SK-N-SH treated with all-trans-retinoic acid at 6 μM for 48 hours (cell line): ENCODE measurements around the gene PTPRT.

Experiments
- ATAC-seq: fragments of 200-7000 bp; cut with Tn5 transposase; 3 replicates; pipeline ENCODE4 v1.9.1; 2020; ENCODE audit warnings: mild to moderate bottlenecking, moderate library complexity
- ARNTL ChIP-seq: fragments of 450-650 bp; formaldehyde crosslinking; IDR thresholded peaks from 2 replicates; pipeline ENCODE4 v1.5.0; 2020; ENCODE audit warnings: low read depth, mild to moderate bottlenecking, moderate library complexity, borderline replicate concordance
- BACH2 ChIP-seq: fragments of 250-450 bp; sonication (Bioruptor Pico); IDR thresholded peaks from 2 replicates; pipeline ENCODE4 v1.9.0; 2021; ENCODE audit warnings: mild to moderate bottlenecking, borderline replicate concordance
- CSDC2 ChIP-seq: fragments of 250-450 bp; sonication (Bioruptor Pico); IDR thresholded peaks from 2 replicates; pipeline ENCODE4 v1.5.0; 2020; ENCODE audit warnings: mild to moderate bottlenecking, moderate library complexity
- ESRRG ChIP-seq: fragments of 250-450 bp; sonication (Bioruptor Pico); IDR thresholded peaks from 2 replicates; pipeline ENCODE4 v1.6.1; 2021; ENCODE audit warnings: mild to moderate bottlenecking
- GLIS3 ChIP-seq: fragments of 250-450 bp; sonication (Bioruptor Pico); IDR thresholded peaks from 2 replicates; pipeline ENCODE4 v1.5.0; 2020; ENCODE audit warnings: mild to moderate bottlenecking, moderate library complexity
- ISL1 ChIP-seq: fragments of 250-450 bp; sonication (Bioruptor Pico); IDR thresholded peaks from 2 replicates; pipeline ENCODE4 v2.1.2; 2022; ENCODE audit warnings: mild to moderate bottlenecking, moderate library complexity
- OSR1 ChIP-seq: fragments of 250-450 bp; sonication (Bioruptor Pico); IDR thresholded peaks from 2 replicates; pipeline ENCODE4 v1.8.0; 2022; ENCODE audit warnings: moderate library complexity, mild to moderate bottlenecking, inconsistent platforms
- PPARA ChIP-seq: fragments of 250-450 bp; sonication (Bioruptor Pico); IDR thresholded peaks from 2 replicates; pipeline ENCODE4 v1.5.0; 2020; ENCODE audit warnings: mild to moderate bottlenecking, borderline replicate concordance
- RARB ChIP-seq: fragments of 250-450 bp; sonication (Bioruptor Pico); IDR thresholded peaks from 2 replicates; pipeline ENCODE4 v1.8.0; 2021; ENCODE audit warnings: mild to moderate bottlenecking, moderate library complexity
- SNAI2 ChIP-seq: fragments of 250-450 bp; sonication (Bioruptor Pico); IDR thresholded peaks from 2 replicates; pipeline ENCODE4 v1.5.0; 2020; ENCODE audit warnings: mild to moderate bottlenecking, moderate library complexity
- TCF4 ChIP-seq: fragments of 250-450 bp; sonication (Bioruptor Pico); IDR thresholded peaks from 2 replicates; pipeline ENCODE4 v1.8.0; 2021; ENCODE audit warnings: mild to moderate bottlenecking, moderate library complexity, borderline replicate concordance
- TOX ChIP-seq: fragments of 250-450 bp; sonication (Bioruptor Pico); IDR thresholded peaks from 2 replicates; pipeline ENCODE4 v1.8.0; 2021; ENCODE audit warnings: mild to moderate bottlenecking, moderate library complexity, borderline replicate concordance
- ZC3H10 ChIP-seq: fragments of 250-450 bp; sonication (Bioruptor Pico); IDR thresholded peaks from 2 replicates; pipeline ENCODE4 v1.5.1; 2021; ENCODE audit warnings: mild to moderate bottlenecking, moderate library complexity
- ZFP3 ChIP-seq: fragments of 250-450 bp; sonication (Bioruptor Pico); IDR thresholded peaks from 2 replicates; pipeline ENCODE4 v1.5.0; 2020; ENCODE audit warnings: mild to moderate bottlenecking, moderate library complexity
- ZNF565 ChIP-seq: fragments of 450-650 bp; formaldehyde crosslinking; conservative IDR thresholded peaks from 2 replicates; pipeline ENCODE4 v1.5.0; 2020; ENCODE audit warnings: low read depth, mild to moderate bottlenecking, moderate library complexity
- ZNF70 ChIP-seq: fragments of 450-650 bp; formaldehyde crosslinking; IDR thresholded peaks from 2 replicates; pipeline ENCODE4 v1.5.0; 2020; ENCODE audit warnings: mild to moderate bottlenecking, moderate library complexity
- ZNF8 ChIP-seq: fragments of 450-650 bp; formaldehyde crosslinking; IDR thresholded peaks from 2 replicates; pipeline ENCODE4 v1.5.0; 2020; ENCODE audit warnings: mild to moderate bottlenecking, moderate library complexity
- TF ChIP-seq, protein P1 (sequence below): fragments of 250-450 bp; sonication (Bioruptor Pico); IDR thresholded peaks from 2 replicates; pipeline ENCODE4 v1.5.0; 2020; ENCODE audit warnings: mild to moderate bottlenecking, moderate library complexity
- TF ChIP-seq, protein P2 (sequence below): fragments of 250-450 bp; sonication (Bioruptor Pico); IDR thresholded peaks from 2 replicates; pipeline ENCODE4 v1.5.1; 2020; ENCODE audit warnings: low read depth, mild to moderate bottlenecking, moderate library complexity
- TF ChIP-seq, protein P3 (sequence below): fragments of 250-450 bp; sonication (Bioruptor Pico); IDR thresholded peaks from 2 replicates; pipeline ENCODE4 v1.5.1; 2021; ENCODE audit warnings: mild to moderate bottlenecking, moderate library complexity
- TF ChIP-seq, protein P4 (sequence below): fragments of 250-450 bp; sonication (Bioruptor Pico); IDR thresholded peaks from 2 replicates; pipeline ENCODE4 v1.8.0; 2020; ENCODE audit warnings: mild to moderate bottlenecking, moderate library complexity, borderline replicate concordance
- TF ChIP-seq, protein P5 (sequence below): fragments of 250-450 bp; sonication (Bioruptor Pico); IDR thresholded peaks from 2 replicates; pipeline ENCODE4 v1.8.0; 2021; ENCODE audit warnings: low read depth, mild to moderate bottlenecking, moderate library complexity, borderline replicate concordance

The PTPRT gene

DNA sequence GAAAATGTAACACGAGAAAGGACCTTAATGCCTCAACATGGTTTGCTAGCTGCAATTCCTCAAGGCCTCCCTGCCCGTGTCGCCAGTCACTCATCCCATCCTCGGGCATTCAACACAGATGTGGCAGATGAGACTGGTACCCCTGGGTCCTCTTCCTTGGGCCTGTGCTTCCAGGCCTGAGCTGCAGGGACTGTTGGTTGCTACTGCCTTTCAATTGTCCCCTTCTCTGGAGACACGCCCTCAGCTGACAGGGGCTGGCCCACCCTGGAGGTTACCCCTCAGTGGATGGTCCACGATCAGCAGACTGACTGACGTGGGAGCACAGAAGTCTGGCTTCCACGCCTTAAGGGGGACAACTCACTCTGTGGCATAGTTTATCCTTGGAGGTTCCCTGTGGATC, 1076.5 kb downstream of the PTPRT start:
- TF ChIP-seq ZC3H10 (CRISPR knock-in tag) (no peak), GLIS3 (CRISPR knock-in tag) (no peak), ISL1 (no peak), RARB (CRISPR knock-in tag) (no peak), ZFP3 (CRISPR knock-in tag) (no peak), ARNTL (CRISPR knock-in tag) (no peak), ZNF565 (no peak), TCF4 (CRISPR knock-in tag) (no peak), PPARA (no peak), CSDC2 (no peak)
- TF ChIP-seq, protein P1, sequence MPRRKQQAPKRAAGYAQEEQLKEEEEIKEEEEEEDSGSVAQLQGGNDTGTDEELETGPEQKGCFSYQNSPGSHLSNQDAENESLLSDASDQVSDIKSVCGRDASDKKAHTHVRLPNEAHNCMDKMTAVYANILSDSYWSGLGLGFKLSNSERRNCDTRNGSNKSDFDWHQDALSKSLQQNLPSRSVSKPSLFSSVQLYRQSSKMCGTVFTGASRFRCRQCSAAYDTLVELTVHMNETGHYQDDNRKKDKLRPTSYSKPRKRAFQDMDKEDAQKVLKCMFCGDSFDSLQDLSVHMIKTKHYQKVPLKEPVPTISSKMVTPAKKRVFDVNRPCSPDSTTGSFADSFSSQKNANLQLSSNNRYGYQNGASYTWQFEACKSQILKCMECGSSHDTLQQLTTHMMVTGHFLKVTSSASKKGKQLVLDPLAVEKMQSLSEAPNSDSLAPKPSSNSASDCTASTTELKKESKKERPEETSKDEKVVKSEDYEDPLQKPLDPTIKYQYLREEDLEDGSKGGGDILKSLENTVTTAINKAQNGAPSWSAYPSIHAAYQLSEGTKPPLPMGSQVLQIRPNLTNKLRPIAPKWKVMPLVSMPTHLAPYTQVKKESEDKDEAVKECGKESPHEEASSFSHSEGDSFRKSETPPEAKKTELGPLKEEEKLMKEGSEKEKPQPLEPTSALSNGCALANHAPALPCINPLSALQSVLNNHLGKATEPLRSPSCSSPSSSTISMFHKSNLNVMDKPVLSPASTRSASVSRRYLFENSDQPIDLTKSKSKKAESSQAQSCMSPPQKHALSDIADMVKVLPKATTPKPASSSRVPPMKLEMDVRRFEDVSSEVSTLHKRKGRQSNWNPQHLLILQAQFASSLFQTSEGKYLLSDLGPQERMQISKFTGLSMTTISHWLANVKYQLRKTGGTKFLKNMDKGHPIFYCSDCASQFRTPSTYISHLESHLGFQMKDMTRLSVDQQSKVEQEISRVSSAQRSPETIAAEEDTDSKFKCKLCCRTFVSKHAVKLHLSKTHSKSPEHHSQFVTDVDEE (CRISPR knock-in tag): no peak
- TF ChIP-seq, protein P2, sequence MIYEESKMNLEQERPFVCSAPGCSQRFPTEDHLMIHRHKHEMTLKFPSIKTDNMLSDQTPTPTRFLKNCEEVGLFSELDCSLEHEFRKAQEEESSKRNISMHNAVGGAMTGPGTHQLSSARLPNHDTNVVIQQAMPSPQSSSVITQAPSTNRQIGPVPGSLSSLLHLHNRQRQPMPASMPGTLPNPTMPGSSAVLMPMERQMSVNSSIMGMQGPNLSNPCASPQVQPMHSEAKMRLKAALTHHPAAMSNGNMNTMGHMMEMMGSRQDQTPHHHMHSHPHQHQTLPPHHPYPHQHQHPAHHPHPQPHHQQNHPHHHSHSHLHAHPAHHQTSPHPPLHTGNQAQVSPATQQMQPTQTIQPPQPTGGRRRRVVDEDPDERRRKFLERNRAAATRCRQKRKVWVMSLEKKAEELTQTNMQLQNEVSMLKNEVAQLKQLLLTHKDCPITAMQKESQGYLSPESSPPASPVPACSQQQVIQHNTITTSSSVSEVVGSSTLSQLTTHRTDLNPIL (CRISPR knock-in tag): no peak
- TF ChIP-seq, protein P3, sequence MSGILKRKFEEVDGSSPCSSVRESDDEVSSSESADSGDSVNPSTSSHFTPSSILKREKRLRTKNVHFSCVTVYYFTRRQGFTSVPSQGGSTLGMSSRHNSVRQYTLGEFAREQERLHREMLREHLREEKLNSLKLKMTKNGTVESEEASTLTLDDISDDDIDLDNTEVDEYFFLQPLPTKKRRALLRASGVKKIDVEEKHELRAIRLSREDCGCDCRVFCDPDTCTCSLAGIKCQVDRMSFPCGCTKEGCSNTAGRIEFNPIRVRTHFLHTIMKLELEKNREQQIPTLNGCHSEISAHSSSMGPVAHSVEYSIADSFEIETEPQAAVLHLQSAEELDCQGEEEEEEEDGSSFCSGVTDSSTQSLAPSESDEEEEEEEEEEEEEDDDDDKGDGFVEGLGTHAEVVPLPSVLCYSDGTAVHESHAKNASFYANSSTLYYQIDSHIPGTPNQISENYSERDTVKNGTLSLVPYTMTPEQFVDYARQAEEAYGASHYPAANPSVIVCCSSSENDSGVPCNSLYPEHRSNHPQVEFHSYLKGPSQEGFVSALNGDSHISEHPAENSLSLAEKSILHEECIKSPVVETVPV (CRISPR knock-in tag): no peak
- TF ChIP-seq, protein P4, sequence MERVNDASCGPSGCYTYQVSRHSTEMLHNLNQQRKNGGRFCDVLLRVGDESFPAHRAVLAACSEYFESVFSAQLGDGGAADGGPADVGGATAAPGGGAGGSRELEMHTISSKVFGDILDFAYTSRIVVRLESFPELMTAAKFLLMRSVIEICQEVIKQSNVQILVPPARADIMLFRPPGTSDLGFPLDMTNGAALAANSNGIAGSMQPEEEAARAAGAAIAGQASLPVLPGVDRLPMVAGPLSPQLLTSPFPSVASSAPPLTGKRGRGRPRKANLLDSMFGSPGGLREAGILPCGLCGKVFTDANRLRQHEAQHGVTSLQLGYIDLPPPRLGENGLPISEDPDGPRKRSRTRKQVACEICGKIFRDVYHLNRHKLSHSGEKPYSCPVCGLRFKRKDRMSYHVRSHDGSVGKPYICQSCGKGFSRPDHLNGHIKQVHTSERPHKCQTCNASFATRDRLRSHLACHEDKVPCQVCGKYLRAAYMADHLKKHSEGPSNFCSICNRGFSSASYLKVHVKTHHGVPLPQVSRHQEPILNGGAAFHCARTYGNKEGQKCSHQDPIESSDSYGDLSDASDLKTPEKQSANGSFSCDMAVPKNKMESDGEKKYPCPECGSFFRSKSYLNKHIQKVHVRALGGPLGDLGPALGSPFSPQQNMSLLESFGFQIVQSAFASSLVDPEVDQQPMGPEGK (CRISPR knock-in tag): no peak
- TF ChIP-seq, all 23 proteins: peak for 0
- no peak for ATAC-seq

DNA sequence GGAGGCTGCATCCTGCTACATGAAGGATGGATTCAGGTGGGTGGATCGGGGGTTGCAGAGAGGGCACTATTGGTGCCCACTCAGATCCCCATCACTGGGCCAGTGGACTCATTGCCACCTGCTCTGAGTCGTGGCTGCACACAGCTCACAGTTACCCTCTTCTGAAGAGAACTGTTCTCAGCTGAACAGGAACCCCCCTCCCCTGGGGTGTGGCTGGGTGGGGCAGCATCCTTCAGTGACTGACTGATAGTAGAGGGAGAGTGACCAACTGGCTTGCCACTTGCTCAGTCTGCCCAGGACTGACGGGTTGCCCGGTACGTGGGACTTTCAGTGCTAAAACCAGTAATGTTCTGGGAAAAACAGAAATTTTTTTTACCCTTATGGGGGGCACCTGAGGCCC, 1077.5 kb downstream of the PTPRT start:
- TF ChIP-seq OSR1 (CRISPR knock-in tag) (no peak), ESRRG (CRISPR knock-in tag) (no peak), ISL1 (no peak), ZNF70 (no peak), ARNTL (CRISPR knock-in tag) (no peak), ZNF8 (CRISPR knock-in tag) (no peak), TOX (no peak), SNAI2 (CRISPR knock-in tag) (no peak), ZC3H10 (CRISPR knock-in tag) (no peak), BACH2 (CRISPR knock-in tag) (no peak), PPARA (no peak), TCF4 (CRISPR knock-in tag) (no peak), ZFP3 (CRISPR knock-in tag) (no peak), GLIS3 (CRISPR knock-in tag) (no peak), RARB (CRISPR knock-in tag) (no peak)
- TF ChIP-seq, protein P1 (CRISPR knock-in tag): no peak
- TF ChIP-seq, protein P5, sequence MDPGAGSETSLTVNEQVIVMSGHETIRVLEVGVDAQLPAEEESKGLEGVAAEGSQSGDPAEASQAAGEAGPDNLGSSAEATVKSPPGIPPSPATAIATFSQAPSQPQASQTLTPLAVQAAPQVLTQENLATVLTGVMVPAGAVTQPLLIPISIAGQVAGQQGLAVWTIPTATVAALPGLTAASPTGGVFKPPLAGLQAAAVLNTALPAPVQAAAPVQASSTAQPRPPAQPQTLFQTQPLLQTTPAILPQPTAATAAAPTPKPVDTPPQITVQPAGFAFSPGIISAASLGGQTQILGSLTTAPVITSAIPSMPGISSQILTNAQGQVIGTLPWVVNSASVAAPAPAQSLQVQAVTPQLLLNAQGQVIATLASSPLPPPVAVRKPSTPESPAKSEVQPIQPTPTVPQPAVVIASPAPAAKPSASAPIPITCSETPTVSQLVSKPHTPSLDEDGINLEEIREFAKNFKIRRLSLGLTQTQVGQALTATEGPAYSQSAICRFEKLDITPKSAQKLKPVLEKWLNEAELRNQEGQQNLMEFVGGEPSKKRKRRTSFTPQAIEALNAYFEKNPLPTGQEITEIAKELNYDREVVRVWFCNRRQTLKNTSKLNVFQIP: no peak
- TF ChIP-seq, protein P4 (CRISPR knock-in tag): no peak
- TF ChIP-seq, protein P2 (CRISPR knock-in tag): no peak
- TF ChIP-seq, protein P3 (CRISPR knock-in tag): no peak
- no peak for ATAC-seq
